RWPE1 (cell line): ENCODE data around the gene ZNF496.
"Not testable (repeated sequence)": the region's sequence is repeated elsewhere in the genome, so short reads cannot be mapped to it uniquely, and the experiment has no call there.

Experiments
- CTCF ChIA-PET: fragments of 350-600 bp; sonication (Branson Sonifier 250); formaldehyde crosslinking; extraction: SDS; loops from one replicate; lab custom pipeline; 2021; lab: Yijun Ruan, JAX
- POLR2A ChIA-PET: fragments of 400-600 bp; formaldehyde crosslinking; extraction: SDS; loops from one replicate; lab custom pipeline; 2020; ENCODE audit warnings: antibody characterized with exemption; ENCODE audit not compliant: low non-redundant PET; lab: Yijun Ruan, JAX
- DNase-seq: peaks from one replicate; pipeline ENCODE4 v3.0.0; 2012; ENCODE audit warnings: low spot score
- H3K27ac ChIP-seq: fragments of 450-650 bp; 2 replicates; pipeline ENCODE4 v1.5.1; 2017
- TF ChIP-seq, protein P1 (sequence below): fragments of 450-650 bp; conservative IDR thresholded peaks from 2 replicates; pipeline ENCODE4 v1.5.1; 2017; ENCODE audit warnings: low read depth, mild to moderate bottlenecking

Gene ZNF496

GRCh38 chr1:247291833-247292561, 39.7 kb downstream of the ZNF496 start:
- H3K27ac ChIP-seq = no peak overlapping the region
- TF ChIP-seq, protein P1, sequence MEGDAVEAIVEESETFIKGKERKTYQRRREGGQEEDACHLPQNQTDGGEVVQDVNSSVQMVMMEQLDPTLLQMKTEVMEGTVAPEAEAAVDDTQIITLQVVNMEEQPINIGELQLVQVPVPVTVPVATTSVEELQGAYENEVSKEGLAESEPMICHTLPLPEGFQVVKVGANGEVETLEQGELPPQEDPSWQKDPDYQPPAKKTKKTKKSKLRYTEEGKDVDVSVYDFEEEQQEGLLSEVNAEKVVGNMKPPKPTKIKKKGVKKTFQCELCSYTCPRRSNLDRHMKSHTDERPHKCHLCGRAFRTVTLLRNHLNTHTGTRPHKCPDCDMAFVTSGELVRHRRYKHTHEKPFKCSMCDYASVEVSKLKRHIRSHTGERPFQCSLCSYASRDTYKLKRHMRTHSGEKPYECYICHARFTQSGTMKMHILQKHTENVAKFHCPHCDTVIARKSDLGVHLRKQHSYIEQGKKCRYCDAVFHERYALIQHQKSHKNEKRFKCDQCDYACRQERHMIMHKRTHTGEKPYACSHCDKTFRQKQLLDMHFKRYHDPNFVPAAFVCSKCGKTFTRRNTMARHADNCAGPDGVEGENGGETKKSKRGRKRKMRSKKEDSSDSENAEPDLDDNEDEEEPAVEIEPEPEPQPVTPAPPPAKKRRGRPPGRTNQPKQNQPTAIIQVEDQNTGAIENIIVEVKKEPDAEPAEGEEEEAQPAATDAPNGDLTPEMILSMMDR = no peak
- ChIA-PET CTCF (interaction anchor here (0.5 kb wide), 1 partner anchor 80 kb away, joined by 3 read pairs; no protein-coding TSS in a partner anchor), POLR2A (no interaction called here)
- no peak for DNase-seq

DNA sequence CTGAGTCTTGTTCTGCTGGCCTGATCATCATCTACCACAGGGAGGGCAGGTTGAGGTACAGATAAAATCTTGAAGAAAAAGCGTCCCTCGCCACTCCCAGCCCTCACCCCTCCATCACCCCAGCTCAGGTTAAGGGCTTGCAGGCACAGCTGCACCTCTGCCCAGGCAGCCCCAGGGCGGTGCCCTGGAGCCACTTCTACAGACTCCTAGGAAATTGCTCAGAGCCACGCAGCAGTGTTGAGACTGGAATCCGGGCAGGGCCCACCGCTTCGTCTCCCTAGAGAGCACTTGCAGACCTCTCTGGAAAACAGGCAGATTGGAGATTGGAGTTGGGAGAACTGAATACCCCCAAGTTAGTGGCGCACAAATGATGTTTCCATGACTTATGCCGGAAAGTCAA, 40.5 kb downstream of the ZNF496 start:
- TF ChIP-seq, protein P1 = no peak
- DNase-seq = no peak

GRCh38 chr1:247290576-247290975, 41.1 kb downstream of the ZNF496 start:
- POLR2A ChIA-PET = no interaction called here
- no peak overlapping the region for H3K27ac ChIP-seq
- CTCF ChIA-PET = no interaction called here
- DNase-seq = no peak
- TF ChIP-seq, protein P1 = no peak

More for the DNA sequence above, 40.5 kb downstream of the ZNF496 start:
- POLR2A ChIA-PET = no interaction called here
- no peak overlapping the region for H3K27ac ChIP-seq
- CTCF ChIA-PET = interaction anchor here (0.6 kb wide), 1 partner anchor 14 kb away, joined by 3 read pairs; no protein-coding TSS in a partner anchor

- POLR2A ChIA-PET, DNase-seq, H3K27ac ChIP-seq, CTCF ChIA-PET: not testable (repeated sequence)
These were observed 42.3 kb downstream of the ZNF496 start for GRCh38 chr1:247289274-247289892.

- H3K27ac ChIP-seq = no peak overlapping the region
- TF ChIP-seq, protein P1 = no peak
- CTCF ChIA-PET = no interaction called here
- no peak for DNase-seq
- POLR2A ChIA-PET = no interaction called here
These were observed 43.3 kb downstream of the ZNF496 start for GRCh38 chr1:247288341-247288740.

DNA sequence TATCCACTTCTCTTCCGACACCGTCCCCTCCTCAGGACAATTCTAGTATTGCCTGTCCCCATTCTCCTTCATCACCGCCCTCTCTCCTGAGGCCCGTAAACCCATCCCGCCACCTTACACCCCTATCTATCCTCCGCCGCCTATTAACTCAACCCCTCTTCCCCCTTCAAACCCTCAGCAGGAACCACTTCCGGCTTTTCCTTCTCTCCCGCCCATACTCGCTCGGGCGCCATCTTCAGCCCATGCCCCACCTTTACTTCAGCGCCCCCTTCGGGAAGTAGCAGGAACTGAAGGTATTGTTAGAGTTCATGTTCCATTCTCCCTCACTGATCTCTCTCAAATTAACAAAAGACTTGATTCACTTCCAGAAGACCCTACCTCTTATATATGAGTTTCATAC, 44.2 kb downstream of the ZNF496 start:
- TF ChIP-seq, protein P1 = no peak
- CTCF ChIA-PET = no interaction called here
- POLR2A ChIA-PET = no interaction called here
- no peak for DNase-seq
- H3K27ac ChIP-seq = no peak overlapping the region

GRCh38 chr1:247286134-247286670, 45.5 kb downstream of the ZNF496 start:
- CTCF ChIA-PET = no interaction called here
- H3K27ac ChIP-seq = no peak overlapping the region
- TF ChIP-seq, protein P1 = no peak
- POLR2A ChIA-PET = no interaction called here
- DNase-seq = no peak
